Suprapubic skin (tissue), 3 donors: ENCODE measurements around the gene ZER1.

Experiments used
- CTCF ChIP-seq, 2 donors: fragments of 200-600 bp in 1 of 2; fragments of 450-650 bp in 1 of 2; sonication (generic) in 1 of 2; IDR thresholded peaks; one replicate each; pipeline ENCODE4 v1.5.1; 2016 to 2019; ENCODE audit warnings: antibody characterized with exemption in 2 of 2, mild to moderate bottlenecking in 1 of 2, moderate library complexity in 1 of 2
- POLR2A ChIP-seq, 2 donors: fragments of 450-650 bp; IDR thresholded peaks; one replicate each; pipeline ENCODE4 v1.6.1; 2017; ENCODE audit warnings: antibody characterized with exemption in 2 of 2, mild to moderate bottlenecking in 2 of 2, moderate library complexity in 2 of 2

GRCh38 chr9:128818839-128819715, 47.4 kb upstream of the ZER1 start:
- TF ChIP-seq CTCF (IDR thresholded peaks at IDR 0.05) (no peak), POLR2A (IDR thresholded peaks at IDR 0.05) (no peak)
